ENCODE data around the gene SNX18.

Gene SNX18

DNA sequence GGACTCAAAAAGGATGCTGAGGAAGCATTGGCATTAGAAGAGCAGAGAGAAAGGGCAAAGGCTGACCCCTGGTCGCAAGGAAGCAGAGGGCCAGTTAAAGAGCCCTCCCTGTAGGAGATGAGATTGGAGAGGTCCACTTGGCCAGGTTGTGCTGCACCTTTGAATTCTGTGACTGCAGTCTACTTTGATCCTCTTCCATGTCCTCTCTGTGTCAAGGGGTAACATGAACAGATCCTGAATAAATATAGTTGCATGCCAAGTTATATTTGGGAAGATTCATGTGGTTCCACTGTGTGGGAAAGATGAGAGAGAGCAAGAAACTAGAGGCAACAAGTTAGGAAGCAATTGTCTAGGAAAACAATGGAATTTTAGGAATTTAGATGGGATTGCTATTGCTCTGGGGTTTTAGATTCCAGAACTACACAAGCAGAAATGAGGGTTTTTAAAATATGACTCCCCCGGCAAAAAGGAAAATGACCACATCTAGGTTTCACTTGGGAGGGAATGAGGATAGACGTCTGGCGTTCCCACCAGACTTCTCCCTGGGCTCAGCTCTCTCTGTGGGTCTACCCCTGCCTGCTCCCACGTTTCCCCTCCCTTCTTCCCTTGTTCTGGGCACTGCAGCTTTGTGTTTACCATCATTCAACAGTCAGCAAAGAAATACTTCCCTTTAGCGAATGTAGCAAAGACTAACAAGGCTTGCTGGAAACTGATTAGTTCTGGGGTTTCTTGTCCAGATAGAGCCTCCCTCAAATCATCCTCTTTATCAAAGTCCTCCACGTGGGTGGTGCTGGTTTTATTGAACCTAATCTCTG is 63.6 kb downstream of the SNX18 start:
- DNase-seq (ENCODE audit: low spot score): no peak

DNA sequence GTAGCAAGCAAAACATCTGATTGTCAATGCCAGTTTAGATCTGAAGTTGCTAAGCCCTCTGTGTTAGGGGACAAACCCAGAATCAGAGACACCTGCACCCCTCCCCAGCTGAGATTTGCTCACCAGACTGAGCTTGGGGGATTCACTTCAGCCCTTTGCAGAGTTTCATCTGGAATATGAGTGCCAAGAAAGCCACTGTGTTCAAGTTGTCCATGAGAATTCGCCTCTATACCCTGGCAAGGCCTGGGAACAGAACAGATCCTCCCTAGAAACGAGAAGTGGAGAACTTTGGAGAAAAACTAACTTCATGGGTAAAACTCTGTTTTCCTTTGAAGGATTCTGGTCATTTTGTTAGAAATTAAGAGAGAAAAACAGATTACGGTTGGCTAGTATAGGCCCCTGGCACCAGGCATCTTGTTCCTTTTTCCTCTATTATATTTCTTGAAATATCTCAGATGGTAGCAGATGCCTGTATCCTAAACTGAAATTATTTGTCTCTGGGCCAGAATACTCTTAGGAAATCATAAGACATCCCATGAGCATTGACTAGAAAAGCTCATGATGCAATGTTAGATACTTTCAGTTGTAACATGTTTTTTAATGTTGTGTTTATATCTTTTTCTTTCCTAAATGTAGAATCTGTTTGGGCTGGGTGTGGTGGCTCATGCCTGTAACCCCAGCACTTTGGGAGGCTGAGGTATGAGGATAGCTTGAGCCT is 64.4 kb downstream of the SNX18 start:
- no peak for DNase-seq (ENCODE audit: low spot score)

DNA sequence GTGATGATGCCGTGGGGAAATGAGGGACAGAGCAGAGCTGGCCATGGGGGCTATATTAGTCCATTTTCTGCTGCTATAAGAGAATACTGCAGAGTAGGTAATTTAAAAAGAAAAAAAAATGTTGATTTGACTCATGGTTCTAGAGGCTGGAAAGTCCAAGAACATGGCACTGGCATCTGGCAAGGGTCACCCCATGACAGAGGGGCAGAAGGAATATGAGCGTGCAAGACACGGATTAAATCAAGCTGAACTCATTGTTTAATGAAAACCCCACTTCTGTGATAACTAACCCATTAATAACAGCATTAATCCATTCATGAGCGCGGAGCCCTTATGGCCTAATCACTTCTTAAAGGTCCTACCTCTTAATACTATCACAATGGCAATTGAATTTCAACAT is 68.8 kb downstream of the SNX18 start:
- DNase-seq (ENCODE audit: low spot score): no peak

GRCh38 chr5:54589786-54590185 is 72.2 kb downstream of the SNX18 start:
- no peak for DNase-seq (ENCODE audit: low spot score)

DNA sequence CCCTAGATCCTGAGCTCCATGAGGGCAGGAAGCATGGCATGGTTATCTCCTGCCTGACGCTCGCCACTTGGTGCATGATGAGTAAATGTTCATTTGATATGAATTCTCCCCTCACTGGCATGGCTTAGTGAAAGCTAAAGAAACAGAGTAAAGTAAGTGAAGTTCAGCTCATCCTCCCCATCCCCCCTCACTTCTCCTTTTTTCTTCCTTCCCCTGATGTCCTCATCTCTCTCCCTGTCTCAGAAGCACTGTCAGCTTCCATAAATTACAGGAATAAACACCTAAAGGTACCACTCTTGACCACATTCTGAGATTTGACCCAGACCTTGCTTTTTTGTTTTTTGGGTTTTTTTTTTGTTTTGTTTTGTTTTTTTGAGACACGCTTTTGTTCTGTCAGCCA is 73.3 kb downstream of the SNX18 start:
- DNase-seq (ENCODE audit: low spot score): no peak

GRCh38 chr5:54593779-54594178 is 76.2 kb downstream of the SNX18 start:
- DNase-seq (ENCODE audit: low spot score): no peak

GRCh38 chr5:54594181-54594580 is 76.6 kb downstream of the SNX18 start:
- no peak for DNase-seq (ENCODE audit: low spot score)

DNA sequence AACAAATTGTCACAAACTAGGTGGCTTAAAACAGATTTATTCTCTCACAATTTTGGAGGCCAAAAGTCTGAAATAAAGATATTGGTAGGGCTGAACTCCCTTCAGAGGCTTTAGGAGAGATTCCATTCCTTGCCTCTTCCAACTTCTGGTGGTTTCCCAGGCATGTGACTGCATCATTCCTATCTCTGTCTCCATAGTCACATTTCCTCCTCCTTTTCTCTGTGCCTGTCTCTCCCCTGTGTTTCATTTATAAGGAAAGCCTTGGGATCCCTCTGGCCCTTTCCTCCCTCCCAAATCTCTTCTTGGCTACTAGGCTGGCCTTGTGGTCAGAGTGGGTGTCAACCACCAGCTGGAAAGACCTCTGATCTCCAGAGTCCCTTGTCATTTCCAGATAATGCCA is 78.2 kb downstream of the SNX18 start:
- DNase-seq (ENCODE audit: low spot score): no peak

Measured in iPS-NIHi11 (cell line).